HEK293T (cell line): Measurements from ENCODE around the gene CLINT1.

Source experiments
- CTCF ChIA-PET: fragments of 350-600 bp; formaldehyde crosslinking; extraction: SDS; loops from one replicate; lab custom pipeline; 2021; ENCODE audit warnings: antibody characterized with exemption, inconsistent platforms; lab: Yijun Ruan, JAX
- POLR2A ChIA-PET: fragments of 350-600 bp; formaldehyde crosslinking; extraction: SDS; loops from one replicate; lab custom pipeline; 2020; ENCODE audit warnings: antibody characterized with exemption, inconsistent platforms; lab: Yijun Ruan, JAX
- DNase-seq: peaks from one replicate; pipeline ENCODE4 v3.0.0; 2012; ENCODE audit warnings: mixed read lengths; ENCODE audit errors: extremely low spot score
- ARNT ChIP-seq: fragments of 450-650 bp; IDR thresholded peaks from 2 replicates; pipeline ENCODE4 v1.6.1; 2017; ENCODE audit warnings: mild to moderate bottlenecking
- BHLHE40 ChIP-seq: fragments of 450-650 bp; IDR thresholded peaks from 2 replicates; pipeline ENCODE4 v1.6.1; 2016; ENCODE audit warnings: mild to moderate bottlenecking, moderate library complexity, borderline replicate concordance
- CTBP1 ChIP-seq: fragments of 450-650 bp; IDR thresholded peaks from 2 replicates; pipeline ENCODE4 v1.6.1; 2016; ENCODE audit warnings: borderline replicate concordance
- ELF4 ChIP-seq: fragments of 450-650 bp; IDR thresholded peaks from 2 replicates; pipeline ENCODE4 v1.6.1; 2017; ENCODE audit warnings: antibody characterized with exemption
- FOXA1 ChIP-seq: fragments of 450-650 bp; IDR thresholded peaks from 2 replicates; pipeline ENCODE4 v1.6.1; 2016; ENCODE audit warnings: mild to moderate bottlenecking
- FOXK2 ChIP-seq: fragments of 450-650 bp; IDR thresholded peaks from 2 replicates; pipeline ENCODE4 v1.6.1; 2016; ENCODE audit warnings: mild to moderate bottlenecking
- FOXM1 ChIP-seq: fragments of 450-650 bp; IDR thresholded peaks from 2 replicates; pipeline ENCODE4 v1.6.1; 2017; ENCODE audit warnings: mild to moderate bottlenecking, borderline replicate concordance
- HDGF ChIP-seq: fragments of 450-650 bp; IDR thresholded peaks from 2 replicates; pipeline ENCODE4 v1.6.1; 2017; ENCODE audit warnings: antibody characterized with exemption, borderline replicate concordance
- L3MBTL2 ChIP-seq: fragments of 450-650 bp; conservative IDR thresholded peaks from 2 replicates; pipeline ENCODE4 v1.6.1; 2016; ENCODE audit warnings: mild to moderate bottlenecking
- LEF1 ChIP-seq: fragments of 450-650 bp; IDR thresholded peaks from 2 replicates; pipeline ENCODE4 v1.6.1; 2017; ENCODE audit warnings: mild to moderate bottlenecking, borderline replicate concordance
- NFRKB ChIP-seq: fragments of 450-650 bp; IDR thresholded peaks from 2 replicates; pipeline ENCODE4 v1.6.1; 2016; ENCODE audit warnings: mild to moderate bottlenecking, moderate library complexity
- PKNOX1 ChIP-seq: fragments of 450-650 bp; IDR thresholded peaks from 2 replicates; pipeline ENCODE4 v1.6.1; 2016
- SP1 ChIP-seq: fragments of 450-650 bp; IDR thresholded peaks from 2 replicates; pipeline ENCODE4 v1.6.1; 2017
- SUZ12 ChIP-seq: fragments of 450-650 bp; IDR thresholded peaks from 2 replicates; pipeline ENCODE4 v1.6.1; 2016; ENCODE audit warnings: mild to moderate bottlenecking
- TARDBP ChIP-seq: fragments of 450-650 bp; IDR thresholded peaks from 2 replicates; pipeline ENCODE4 v1.6.1; 2016
- ZNF384 ChIP-seq: fragments of 450-650 bp; IDR thresholded peaks from 2 replicates; pipeline ENCODE4 v1.6.1; 2016

The CLINT1 gene

DNA sequence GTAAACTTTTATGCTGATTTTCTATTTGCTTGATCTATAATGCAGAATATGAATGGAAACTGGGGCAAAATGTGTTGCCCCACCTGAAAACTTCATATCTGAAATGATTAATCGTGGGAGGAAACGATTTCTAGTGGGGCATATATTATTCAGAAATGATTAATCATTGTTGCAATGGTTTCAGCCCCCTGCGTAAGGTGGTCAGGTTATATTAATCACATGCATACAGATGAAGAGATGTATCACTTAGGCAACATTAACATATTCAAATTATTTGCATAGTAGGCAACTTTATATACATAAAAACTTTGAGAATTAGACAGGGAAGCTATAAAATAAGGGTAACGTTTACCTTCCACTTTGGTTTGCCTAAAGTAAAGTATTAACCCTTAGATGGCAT, 65.6 kb downstream of the CLINT1 start:
- CTCF ChIA-PET = interaction anchor here (0.5 to 0.6 kb wide), 2 partner anchors 10 kb away, joined by 3 to 4 read pairs; no protein-coding TSS in a partner anchor
- no peak for TF ChIP-seq ZNF384
- no peak for TF ChIP-seq SP1
- TF ChIP-seq FOXM1 = no peak
- TF ChIP-seq PKNOX1 = no peak
- TF ChIP-seq ARNT = no peak
- no peak for TF ChIP-seq HDGF
- TF ChIP-seq NFRKB = no peak
- TF ChIP-seq FOXA1 = no peak
- TF ChIP-seq LEF1 = no peak
- TF ChIP-seq ELF4 = no peak
- no peak for TF ChIP-seq SUZ12
- no peak for TF ChIP-seq CTBP1
- TF ChIP-seq TARDBP = no peak
- TF ChIP-seq L3MBTL2 = no peak
- TF ChIP-seq FOXK2 = no peak
- no peak for TF ChIP-seq BHLHE40
- POLR2A ChIA-PET = interaction anchor here (1.0 kb wide), 1 partner anchor 11 kb away, joined by 3 read pairs; no protein-coding TSS in a partner anchor

GRCh38 chr5:157785801-157786200, 73.1 kb downstream of the CLINT1 start:
- CTCF ChIA-PET = no interaction called here
- TF ChIP-seq FOXK2 (no peak), FOXA1 (no peak), L3MBTL2 (no peak), PKNOX1 (no peak), TARDBP (no peak), SUZ12 (no peak), ARNT (no peak), CTBP1 (no peak), BHLHE40 (no peak), ZNF384 (no peak), FOXM1 (no peak), SP1 (no peak), ELF4 (no peak), LEF1 (no peak), HDGF (no peak), NFRKB (no peak)
- POLR2A ChIA-PET = no interaction called here
- no peak for DNase-seq

More for the DNA sequence above, 65.6 kb downstream of the CLINT1 start:
- no peak for DNase-seq

GRCh38 chr5:157779221-157779620, 79.7 kb downstream of the CLINT1 start:
- ChIA-PET CTCF (no interaction called here), POLR2A (no interaction called here)
- DNase-seq = no peak
- TF ChIP-seq TARDBP (no peak), BHLHE40 (no peak)

GRCh38 chr5:157778121-157778805, 80.7 kb downstream of the CLINT1 start:
- POLR2A ChIA-PET = no interaction called here
- DNase-seq = no peak
- TF ChIP-seq PKNOX1 (no peak), NFRKB (no peak), FOXA1 (no peak), FOXK2 (no peak), L3MBTL2 (no peak), FOXM1 (no peak), TARDBP (no peak)
- CTCF ChIA-PET = no interaction called here

- no peak for TF ChIP-seq HDGF
- TF ChIP-seq FOXA1 = no peak
- ChIA-PET CTCF (no interaction called here), POLR2A (no interaction called here)
- no peak for DNase-seq
Measured at GRCh38 chr5:157772127-157772526, 86.8 kb downstream of the CLINT1 start.

GRCh38 chr5:157770665-157771064, 88.3 kb downstream of the CLINT1 start:
- TF ChIP-seq CTBP1 (no peak), FOXM1 (no peak), SUZ12 (no peak), SP1 (no peak), L3MBTL2 (no peak), NFRKB (no peak), FOXK2 (no peak)
- ChIA-PET CTCF (no interaction called here), POLR2A (no interaction called here)
- no peak for DNase-seq

GRCh38 chr5:157767689-157768088, 91.3 kb downstream of the CLINT1 start:
- CTCF ChIA-PET = no interaction called here
- TF ChIP-seq LEF1 = no peak
- TF ChIP-seq PKNOX1 = no peak
- TF ChIP-seq ELF4 = no peak
- no peak for TF ChIP-seq HDGF
- no peak for TF ChIP-seq FOXK2
- no peak for TF ChIP-seq BHLHE40
- no peak for DNase-seq
- POLR2A ChIA-PET = no interaction called here
